Upper lobe of left lung (tissue), 4 donors: ENCODE measurements around the gene NRP1.
A peak's percentile ranks its signal among the peaks of the same experiment; 100 is the strongest.

Source experiments
- CTCF ChIP-seq, 6 experiments: fragments of 450-650 bp in 4 of 6; fragments of 200-600 bp in 2 of 6; sonication (generic) in 2 of 6; IDR thresholded peaks; one replicate each; pipeline ENCODE4 v1.5.1; 2016 to 2019; ENCODE audit warnings: antibody characterized with exemption in 6 of 6
- EP300 ChIP-seq, 4 donors: sonication (generic); formaldehyde crosslinking; IDR thresholded peaks; one replicate each; pipeline ENCODE4 v1.5.1; 2017; ENCODE audit warnings: antibody characterized with exemption in 4 of 4, control low read depth in 2 of 4
- POLR2A ChIP-seq, 4 donors: fragments of 450-650 bp; IDR thresholded peaks; one replicate each; pipeline ENCODE4 v1.5.1; 2016 to 2017; ENCODE audit warnings: antibody characterized with exemption in 4 of 4, mild to moderate bottlenecking in 2 of 4
- POLR2AphosphoS5 ChIP-seq, 2 donors: sonication (generic); formaldehyde crosslinking; IDR thresholded peaks; one replicate each; pipeline ENCODE4 v1.5.1; 2017; ENCODE audit warnings: antibody characterized with exemption in 2 of 2

- TF ChIP-seq POLR2A (IDR thresholded peaks at IDR 0.05) (no peak), CTCF (IDR thresholded peaks at IDR 0.05) (peak in 1 of 6 experiments; percentile 8), EP300 (IDR thresholded peaks at IDR 0.05) (no peak), POLR2AphosphoS5 (IDR thresholded peaks at IDR 0.05) (no peak)
Measured at GRCh38 chr10:33132626-33133025, 201.8 kb downstream of the NRP1 start.
